ENCODE data around the gene RAD23A. TPM values are rescaled to one million over a fixed set of nuclear protein-coding genes. Genes with fewer than 3 reads are reported as not detected.

Gene RAD23A
- total and polyA plus RNA-seq, 10 of the 15 experiments (the other 5 are each of a cell fraction or from before 2014, with no cell fraction given), result 8.8 to 198 (median 119) TPM

GRCh38 chr19:12985049-12985776 lies 39.6 kb downstream of the RAD23A start:
- Histone ChIP-seq H3K27me3 (replicated peaks in 1 of 2; ENCODE audit: control insufficient read depth in 2 of 2, insufficient read depth in 2 of 2, low read length in 1 of 2) (peaks cover 0 to 3% of the 10 kb centered on the region in 2 experiments; a peak in 1 of 4 replicates), H3K27ac (ENCODE audit: control insufficient read depth, insufficient read depth) (no peak overlapping the region), H3K9me3 (replicated peaks; ENCODE audit: control insufficient read depth, insufficient read depth, low read length) (no peaks in the 10 kb centered on the region), H3K4me3 (no peak overlapping the region), H3K9ac (ENCODE audit: control insufficient read depth, insufficient read depth, low read length) (no peak overlapping the region), H3K36me3 (ENCODE audit: control insufficient read depth in 2 of 2, insufficient read depth in 2 of 2, low read length in 1 of 2) (no peaks in the 10 kb centered on the region), H2AFZ (ENCODE audit: control insufficient read depth, low read depth, low read length) (no peak overlapping the region), H4K20me1 (ENCODE audit: control insufficient read depth, insufficient read depth) (no peaks in the 10 kb centered on the region), H3K79me2 (ENCODE audit: control insufficient read depth, insufficient read depth, low read length) (no peaks in the 10 kb centered on the region), H3K4me2 (ENCODE audit: control insufficient read depth, insufficient read depth) (no peak overlapping the region), H3K4me1 (ENCODE audit: control insufficient read depth, insufficient read depth, low read length) (no peaks in the 10 kb centered on the region; the same call in 1 of the 2 replicates)
- CTCF ChIA-PET, result interaction anchor here (0.6 to 13.5 kb wide), 11 partner anchors 10 to 108 kb away, joined by 3 to 247 read pairs (median 6); no protein-coding TSS in a partner anchor
- BruUV-seq (replicated peaks), result no TSS peak
- FAIRE-seq, result peak; percentile 49
- WGBS (ENCODE audit: insufficient coverage, insufficient replicate concordance, low lambda C conversion rate, missing lambda C conversion rate), result 12% methylated on average over 16 of the region's 16 CpGs
- SMC1A ChIA-PET (ENCODE audit: uncharacterized antibody, unreplicated experiment), result interaction anchor here (0.9 to 2.7 kb wide), 2 partner anchors 73 to 76 kb away, joined by 3 to 12 read pairs; no protein-coding TSS in a partner anchor
- peak; percentile 87 for ATAC-seq
- in situ Hi-C loops (cut with MboI), result no loop called here
- no peak for DNase-seq (ENCODE audit: low read depth, low spot score)
- intact Hi-C loops (cut with micrococcal nuclease; ENCODE audit: unreplicated experiment), result no loop called here
- RAD21 ChIA-PET (ENCODE audit: unreplicated experiment), result interaction anchor here (0.8 to 2.6 kb wide), 4 partner anchors 45 to 109 kb away, joined by 3 to 19 read pairs (median 4); no protein-coding TSS in a partner anchor
- POLR2A ChIA-PET, result interaction anchor here (0.5 kb wide), 1 partner anchor 917 kb away, joined by 5 read pairs; no protein-coding TSS in a partner anchor
- no peak for TF ChIP-seq CBFB (IDR thresholded peaks at IDR 0.05; ENCODE audit: low read depth)
- no peak for TF ChIP-seq YY1 (IDR thresholded peaks at IDR 0.05; ENCODE audit: low read depth, low read length)
- no peak for TF ChIP-seq KAT2A (conservative IDR thresholded peaks at IDR 0.05; ENCODE audit: control insufficient read depth, low read depth, low read length)
- no peak for TF ChIP-seq RELA (IDR thresholded peaks at IDR 0.05; ENCODE audit: borderline replicate concordance, partially characterized antibody)
- TF ChIP-seq USF1 (IDR thresholded peaks at IDR 0.05; ENCODE audit: borderline replicate concordance, extremely low read length, insufficient read depth, low read depth, low read length), result no peak
- no peak for TF ChIP-seq TBL1XR1 (IDR thresholded peaks at IDR 0.05; ENCODE audit: low read depth, low read length)
- TF ChIP-seq YBX1 (IDR thresholded peaks at IDR 0.05), result no peak
- no peak for TF ChIP-seq JUND (IDR thresholded peaks at IDR 0.05; ENCODE audit: low read depth, low read length)
- TF ChIP-seq ZNF274 (IDR thresholded peaks at IDR 0.05; ENCODE audit: insufficient read depth, insufficient read length), result no peak
- TF ChIP-seq TARDBP (IDR thresholded peaks at IDR 0.05; ENCODE audit: borderline replicate concordance), result no peak
- TF ChIP-seq HCFC1 (IDR thresholded peaks at IDR 0.05; ENCODE audit: low read length), result no peak
- TF ChIP-seq ETV6 (conservative IDR thresholded peaks at IDR 0.05 in 1 of 2, IDR thresholded peaks at IDR 0.05 in 1 of 2; ENCODE audit: borderline replicate concordance in 1 of 2, low read depth in 1 of 2), result no peak
- no peak for TF ChIP-seq CTCF (IDR thresholded peaks at IDR 0.05 in 2 of 3, conservative IDR thresholded peaks at IDR 0.05 in 1 of 3; ENCODE audit: control insufficient read depth in 2 of 3, extremely low read depth in 1 of 3, insufficient read depth in 1 of 3, low read depth in 3 of 3, low read length in 3 of 3)
- no peak for TF ChIP-seq TAF1 (IDR thresholded peaks at IDR 0.05; ENCODE audit: borderline replicate concordance, low read depth, low read length)
- no peak for TF ChIP-seq FOXK2 (IDR thresholded peaks at IDR 0.05)
- no peak for TF ChIP-seq SUPT20H (IDR thresholded peaks at IDR 0.05; ENCODE audit: borderline replicate concordance, control insufficient read depth, low read depth, low read length)
- TF ChIP-seq E2F4 (IDR thresholded peaks at IDR 0.05; ENCODE audit: low read depth, low read length), result no peak
- TF ChIP-seq BCL3 (IDR thresholded peaks at IDR 0.05; ENCODE audit: borderline replicate concordance, insufficient read depth, low read depth, low read length, poor library complexity, severe bottlenecking), result no peak

Data from GM12878 (cell line).